Hematopoietic multipotent progenitor cell treated with erythropoietin and hydrocortisone succinate and interleukin-3 and kit ligand, for 8 days (in vitro differentiated cells): ENCODE results near the gene CDK9.

ENCODE experiments used
- DNase-seq: peaks from one replicate; pipeline ENCODE4 v3.0.0-alpha.2; 2015

Gene CDK9

GRCh38 chr9:127806871-127807270 lies 21.0 kb downstream of the CDK9 start:
- DNase-seq: no peak

GRCh38 chr9:127808347-127809001 lies 22.6 kb downstream of the CDK9 start:
- no peak for DNase-seq

DNA sequence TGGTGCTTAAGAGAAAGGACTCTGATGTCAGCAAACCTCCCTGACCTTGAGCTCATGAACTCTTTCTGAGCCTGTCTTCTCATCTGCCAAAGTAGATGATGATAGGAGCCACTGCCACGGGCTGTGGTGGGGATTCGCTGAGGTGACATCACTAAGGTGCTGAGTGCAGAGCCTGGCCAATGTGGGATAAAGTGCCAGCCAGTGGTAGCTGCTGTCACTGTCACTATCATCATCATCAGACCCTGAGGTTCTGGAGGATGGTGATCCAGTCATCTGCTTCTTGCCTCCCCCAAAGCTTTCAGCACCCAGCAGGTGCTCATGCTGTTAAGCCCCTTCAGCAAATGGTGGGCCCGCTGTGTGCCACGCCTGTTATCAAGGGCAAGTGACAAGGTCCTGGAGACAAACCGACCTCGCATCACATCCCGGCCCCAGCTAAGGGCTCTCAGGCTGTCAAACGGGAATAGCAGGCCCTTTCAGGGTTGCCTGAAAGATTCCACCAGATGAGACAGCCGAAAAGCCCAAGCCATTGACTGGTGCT lies 23.2 kb downstream of the CDK9 start:
- DNase-seq: no peak

DNA sequence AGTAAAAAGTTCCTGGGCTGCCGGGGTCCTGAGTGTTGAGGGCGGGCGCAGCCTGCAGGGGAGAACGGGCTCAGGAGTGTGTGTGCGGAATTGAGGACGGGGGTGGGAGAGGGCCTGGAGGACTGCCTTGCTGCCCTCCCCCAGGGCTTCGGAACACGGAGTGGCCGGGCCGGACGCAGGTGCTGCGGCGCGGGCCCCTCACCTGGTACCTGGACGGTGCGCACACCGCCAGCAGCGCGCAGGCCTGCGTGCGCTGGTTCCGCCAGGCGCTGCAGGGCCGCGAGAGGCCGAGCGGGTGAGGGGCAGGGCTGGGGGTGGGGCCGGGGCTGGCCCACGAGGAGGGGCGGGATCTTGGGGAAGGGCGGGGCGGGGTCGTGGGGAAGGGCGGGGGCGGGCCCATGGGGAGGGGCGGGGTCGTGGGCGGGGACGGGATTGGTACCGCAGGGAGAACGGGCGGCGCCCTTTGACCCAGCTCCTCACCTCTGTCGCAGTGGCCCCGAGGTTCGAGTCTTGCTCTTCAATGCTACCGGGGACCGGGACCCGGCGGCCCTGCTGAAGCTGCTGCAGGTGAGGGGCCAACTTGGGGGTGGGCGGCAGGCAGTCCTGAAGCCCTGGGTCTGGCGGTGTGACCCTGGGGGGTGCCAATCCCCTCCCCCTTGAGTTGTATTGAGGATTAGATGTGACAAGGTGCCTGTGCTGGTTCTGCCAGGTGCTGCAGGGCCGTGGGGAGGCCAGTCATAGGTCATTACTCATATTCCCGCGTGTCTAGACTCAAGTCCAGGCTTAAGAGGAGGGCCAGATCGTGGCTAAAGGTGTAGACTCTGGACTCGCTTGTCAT lies 23.9 kb downstream of the CDK9 start:
- DNase-seq: peak; percentile 37

DNA sequence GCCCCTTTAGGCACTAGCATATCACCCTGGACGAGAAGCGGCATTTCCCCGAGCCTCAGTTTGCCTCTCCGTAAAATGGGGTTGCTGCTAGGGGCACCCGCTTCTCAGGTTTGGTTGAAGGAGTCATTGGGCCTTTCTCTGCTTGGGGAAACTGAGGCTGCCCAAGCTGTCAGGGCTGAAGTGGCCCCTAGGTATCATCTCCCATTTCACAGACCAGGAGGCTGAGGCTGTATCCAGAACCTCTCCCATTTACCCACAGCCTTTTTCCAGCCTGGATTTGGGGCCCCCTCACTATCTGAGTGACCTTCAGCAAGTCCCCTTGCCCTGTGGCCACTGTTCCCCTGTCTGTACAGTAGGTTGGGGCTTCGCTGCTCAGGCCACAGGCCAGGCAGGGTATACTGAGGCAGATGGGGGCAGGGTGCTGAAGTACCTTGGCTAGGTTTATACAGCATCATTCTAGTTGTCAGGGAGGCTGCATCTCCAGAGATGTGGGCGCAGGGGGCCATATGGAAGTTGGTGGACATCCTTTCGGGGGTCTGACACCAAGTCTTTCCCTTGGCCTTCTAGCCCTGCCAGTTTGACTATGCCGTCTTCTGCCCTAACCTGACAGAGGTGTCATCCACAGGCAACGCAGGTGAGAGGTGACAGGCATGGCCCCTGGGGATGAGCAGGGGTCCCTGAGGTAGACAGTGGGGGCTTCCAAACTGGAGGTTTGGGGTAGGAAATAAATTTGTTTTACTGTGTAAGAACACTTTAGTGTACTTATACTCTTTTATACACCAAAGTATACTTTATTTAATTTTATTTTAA lies 24.7 kb downstream of the CDK9 start:
- no peak for DNase-seq

GRCh38 chr9:127812011-127812410 lies 26.2 kb downstream of the CDK9 start:
- DNase-seq: no peak

- DNase-seq: no peak
Measured at GRCh38 chr9:127812936-127813675, 27.3 kb downstream of the CDK9 start.

- DNase-seq: peak; percentile 66
Measured at GRCh38 chr9:127813686-127814226, 27.9 kb downstream of the CDK9 start.

DNA sequence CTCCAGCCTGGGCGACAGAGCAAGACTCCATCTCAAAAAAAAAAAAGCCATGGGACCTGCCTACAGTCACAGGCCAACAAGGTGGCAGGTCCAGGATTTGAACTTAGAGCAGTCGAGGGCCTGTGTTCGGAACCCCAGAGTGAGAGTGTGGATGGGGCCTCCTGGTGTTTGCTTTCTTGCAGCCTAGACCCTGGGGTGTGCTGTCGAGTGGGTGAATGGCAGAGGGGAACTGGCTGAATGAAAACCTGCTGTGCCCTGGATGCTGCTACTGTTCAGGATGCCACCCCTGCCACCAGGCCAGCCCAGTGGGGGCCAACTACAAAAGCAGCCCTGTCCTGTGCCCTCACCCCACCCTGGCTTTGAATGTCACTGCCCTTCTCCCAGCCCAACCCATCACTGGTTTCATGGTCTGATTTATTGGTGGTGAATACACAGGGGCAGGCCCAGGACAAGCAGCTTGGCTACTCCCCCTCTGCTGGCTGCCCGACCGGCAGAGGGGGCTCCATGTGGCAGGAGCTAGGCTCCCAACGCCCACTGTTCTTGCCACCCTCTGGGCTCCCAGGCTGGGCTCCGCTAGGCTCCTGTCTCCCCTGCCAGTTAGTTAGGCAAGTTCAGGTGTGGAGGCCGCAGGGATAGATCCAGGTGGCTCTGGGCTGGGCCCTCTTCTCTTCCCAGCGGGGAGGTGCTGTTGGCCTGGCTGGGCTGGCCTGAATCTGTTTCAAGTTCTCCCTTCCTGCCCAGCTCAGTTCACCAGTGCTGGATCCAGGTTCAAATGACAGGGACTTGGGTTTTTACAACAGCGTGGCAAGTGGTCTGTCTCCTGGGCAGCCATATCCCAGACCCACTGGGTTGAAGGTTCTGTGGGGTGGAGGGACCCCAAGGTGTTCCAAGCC lies 29.0 kb downstream of the CDK9 start:
- no peak for DNase-seq

DNA sequence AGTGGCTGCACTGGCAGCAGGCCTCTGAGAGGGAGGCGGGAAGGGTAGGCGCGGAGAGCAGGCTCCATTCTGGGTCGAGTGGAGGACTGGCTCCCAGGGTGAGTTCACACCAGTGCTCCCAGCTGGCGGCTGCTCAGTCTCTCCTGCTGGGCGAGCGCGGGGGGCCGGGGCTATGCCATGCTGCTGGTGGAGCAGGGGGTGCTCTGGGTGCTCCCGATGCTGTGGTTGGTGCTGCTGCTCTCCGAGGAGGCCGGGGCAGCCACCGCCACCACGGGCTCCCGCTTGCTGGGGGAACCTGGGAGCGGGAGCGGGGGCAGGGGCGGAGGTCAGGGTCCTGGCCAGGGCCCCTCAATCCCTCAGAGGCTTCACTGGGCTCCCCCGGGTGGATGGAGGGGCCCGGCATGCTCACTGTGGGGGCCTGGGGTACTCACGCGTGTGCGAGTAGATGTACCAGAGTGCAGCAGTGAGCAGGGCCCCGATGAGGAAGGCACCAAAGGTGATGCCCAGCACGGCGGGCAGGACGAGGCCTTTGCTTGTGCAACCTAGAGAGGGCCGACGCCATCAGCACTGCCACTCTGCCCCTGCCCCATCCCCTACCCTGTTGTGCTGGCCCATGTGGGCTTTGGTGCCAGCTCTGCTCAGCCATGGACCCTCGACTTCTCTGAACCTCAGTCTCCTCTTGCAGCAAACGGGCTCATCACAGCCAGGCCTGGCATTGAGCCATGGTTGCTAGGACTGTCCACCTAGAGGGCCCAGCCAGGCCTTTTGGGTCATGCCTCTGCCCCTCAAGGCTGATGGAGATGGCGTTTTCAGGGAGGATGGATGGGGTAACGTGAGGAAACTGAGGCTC lies 29.9 kb downstream of the CDK9 start:
- DNase-seq: no peak

- no peak for DNase-seq
Measured at GRCh38 chr9:127816362-127816725, 30.5 kb downstream of the CDK9 start.

GRCh38 chr9:127816728-127817127 lies 30.9 kb downstream of the CDK9 start:
- DNase-seq: no peak

DNA sequence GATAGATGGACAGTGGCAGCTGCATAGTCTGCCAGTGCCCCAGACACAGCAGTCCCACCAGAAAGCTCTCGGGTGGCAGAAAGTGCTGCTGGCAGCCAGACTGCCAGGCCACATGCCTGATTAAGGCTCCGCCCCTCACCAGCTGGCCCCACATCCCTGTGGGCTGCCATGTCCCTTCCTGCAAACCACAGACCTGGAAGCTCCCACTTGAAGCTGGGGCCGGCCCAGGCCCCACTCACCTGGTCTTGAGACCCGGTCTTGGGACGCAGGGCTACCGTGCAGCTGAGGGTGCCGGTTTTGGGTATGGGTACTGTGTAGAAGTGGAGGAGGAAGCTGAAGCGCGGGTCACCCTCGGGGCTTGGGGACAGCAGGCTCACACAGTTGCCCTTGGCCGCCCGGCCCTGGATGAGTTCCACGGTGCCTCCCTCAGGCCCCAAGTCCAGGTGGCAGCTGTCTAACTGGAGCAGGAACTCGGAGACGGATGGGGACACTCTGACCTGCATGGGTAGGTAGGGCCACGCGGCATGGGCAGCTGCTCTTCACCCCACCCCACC lies 32.1 kb downstream of the CDK9 start:
- DNase-seq: no peak

- no peak for DNase-seq
Measured at GRCh38 chr9:127818574-127818973, 32.7 kb downstream of the CDK9 start.

DNA sequence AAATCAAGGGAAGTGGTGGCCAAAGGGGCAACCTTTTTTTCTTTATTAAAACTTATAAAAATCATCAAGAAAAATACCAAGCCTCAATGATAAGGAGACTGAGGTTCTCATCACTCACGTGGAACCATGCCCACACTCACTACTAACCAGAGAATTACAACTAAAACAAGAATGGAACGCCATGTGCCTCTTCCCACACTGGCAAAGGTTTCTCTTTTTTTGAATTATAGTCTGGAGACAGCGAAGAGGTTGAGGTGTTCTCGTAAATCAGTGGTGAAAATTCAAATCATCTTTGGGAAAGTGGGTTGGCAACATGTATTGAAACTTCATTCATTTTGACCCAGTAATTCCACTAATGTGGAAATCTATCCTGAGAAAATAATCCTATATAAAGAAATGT lies 36.3 kb downstream of the CDK9 start:
- no peak for DNase-seq

DNA sequence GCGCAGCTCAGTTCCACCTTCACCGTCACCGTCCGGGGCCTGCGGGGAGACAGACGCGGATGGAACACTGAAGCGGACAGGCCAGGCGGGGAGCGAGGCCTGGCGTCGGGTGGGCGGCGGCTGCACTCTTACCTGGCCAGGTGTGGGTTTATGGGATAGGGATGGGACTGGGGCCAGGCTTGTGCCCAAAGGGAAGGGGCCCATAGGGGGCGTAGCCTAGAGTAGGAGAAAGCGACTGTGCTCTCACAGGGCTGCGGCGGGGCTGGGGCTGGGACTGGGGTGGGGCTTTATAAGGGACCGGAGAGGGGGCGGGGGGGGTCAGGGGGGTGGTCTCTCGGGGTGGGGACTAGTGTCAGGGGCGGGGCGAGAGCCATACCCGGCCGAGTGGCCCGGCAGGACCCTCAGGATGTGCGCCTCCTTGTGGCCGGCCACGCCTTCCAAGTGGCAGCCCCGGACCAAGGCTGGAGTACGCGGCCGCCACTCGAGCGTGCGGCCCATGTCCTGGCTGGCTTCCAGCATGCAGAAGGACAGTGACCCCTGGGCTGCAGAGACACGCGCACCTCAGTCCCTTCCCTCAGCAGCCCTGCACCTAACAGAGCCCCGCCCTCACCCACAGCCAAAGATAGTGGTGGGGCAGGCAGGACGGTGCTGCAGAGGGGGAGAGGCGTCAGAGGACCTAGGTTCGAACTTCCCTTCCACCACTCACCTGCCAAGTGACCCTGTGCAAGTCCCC lies 39.7 kb downstream of the CDK9 start:
- no peak for DNase-seq

DNA sequence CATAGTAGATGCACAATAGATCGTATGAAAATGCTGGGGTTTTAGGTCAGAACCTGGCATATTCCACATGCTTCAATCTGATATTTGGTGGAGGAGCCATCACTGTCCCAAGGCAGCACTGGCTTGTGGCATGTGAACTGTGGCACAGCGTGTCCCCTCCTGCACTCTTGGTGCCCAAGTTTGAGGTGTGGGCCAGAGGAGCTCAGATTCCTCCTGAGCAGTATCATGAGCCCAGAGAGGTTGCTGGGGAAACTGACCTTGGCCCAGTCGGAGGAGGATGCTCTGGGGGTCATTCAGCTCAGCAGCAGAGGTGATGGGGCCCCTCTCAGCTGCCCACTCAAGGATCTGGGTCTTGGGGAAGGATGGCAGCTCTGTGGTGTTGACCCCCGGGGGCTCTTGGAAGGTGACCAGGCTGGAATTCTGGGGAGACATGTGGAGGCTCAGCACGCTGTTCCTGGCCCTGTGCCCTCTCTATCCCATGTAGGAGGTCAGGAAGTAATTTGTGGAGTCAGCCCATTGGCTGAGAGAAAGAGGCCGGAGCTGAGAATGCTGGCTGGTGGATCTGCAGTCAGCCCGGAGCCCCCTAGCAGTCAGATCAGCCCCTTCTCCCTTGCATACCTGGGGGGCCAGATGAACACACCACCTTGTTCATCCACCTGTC lies 40.5 kb downstream of the CDK9 start:
- no peak for DNase-seq

DNA sequence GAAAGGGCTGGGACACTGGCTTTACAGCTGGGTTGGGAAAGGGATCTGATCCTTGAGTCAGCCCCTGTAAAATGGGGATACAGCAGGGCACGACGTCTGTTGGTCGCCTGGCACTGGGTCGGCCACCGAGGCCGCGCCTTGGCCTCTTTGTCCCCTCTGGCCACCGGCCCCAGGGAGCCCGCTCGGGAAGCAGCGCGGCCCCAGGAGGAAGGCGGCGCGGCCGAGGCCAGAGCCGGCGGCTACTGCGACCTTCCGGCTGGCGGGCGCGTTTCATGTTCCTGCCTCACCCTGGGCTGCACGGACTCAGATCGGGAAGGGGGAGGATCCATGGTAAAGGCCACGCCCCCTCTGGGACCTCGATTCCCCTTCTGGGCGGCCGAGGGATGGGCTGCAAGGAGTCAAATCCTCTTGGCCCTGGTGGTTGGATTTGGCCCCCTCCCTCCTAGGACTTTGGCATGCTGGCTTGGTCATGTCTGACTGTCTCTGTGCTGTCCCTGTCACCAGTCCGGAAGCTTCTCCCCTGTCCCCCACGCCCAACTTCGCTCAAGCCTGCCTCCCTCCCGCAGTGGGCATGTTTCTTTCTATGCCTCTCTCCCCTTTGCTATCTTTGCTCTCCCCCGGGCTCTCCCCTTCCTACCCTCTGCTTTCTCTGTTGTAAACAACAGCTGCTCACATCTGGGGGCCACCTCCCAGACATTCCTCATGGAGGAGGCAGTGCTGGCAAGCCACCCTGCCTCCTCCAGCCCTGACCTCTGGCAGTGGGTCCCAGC lies 42.6 kb downstream of the CDK9 start:
- peak; percentile 56 for DNase-seq
